Measurements from ENCODE around the gene CTDSP1. TPM values are rescaled to one million over a fixed set of nuclear protein-coding genes. Genes with fewer than 3 reads are reported as not detected.

CTDSP1 gene
- polyA plus RNA-seq, 10 donors = 77.9 to 102 (median 90.3) TPM

DNA sequence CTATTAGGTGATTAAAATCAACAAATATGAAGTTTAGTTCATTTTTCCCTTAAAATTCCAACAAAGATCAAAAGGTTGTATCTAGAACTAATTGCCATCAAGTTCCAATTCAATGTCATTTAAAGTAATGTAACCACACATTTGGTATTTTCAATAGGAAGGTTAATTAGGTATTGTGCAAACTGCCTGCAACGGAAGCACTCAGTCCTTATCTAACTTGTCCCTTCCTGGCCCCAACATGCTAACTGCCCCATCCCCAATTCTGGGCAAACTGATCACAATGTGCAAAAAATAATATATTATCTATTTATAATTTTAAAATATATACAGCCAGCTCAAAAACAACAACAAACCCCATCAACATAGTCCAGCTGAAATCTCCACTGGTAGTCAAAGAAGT is 52.4 kb downstream of the CTDSP1 start:
- DNase-seq = no peak

Other genes with a start within 250 kb of the CTDSP1 start
- gene CXCR1, start 232.9 kb upstream of the CTDSP1 start, polyA plus RNA-seq (ENCODE audit: insufficient read length in 10 of 10) = under 1 TPM in 5 of 10 donors, not detected in 5; 0.07 to 0.18 (median 0.09) TPM
- gene ARPC2, start 182.7 kb upstream of the CTDSP1 start, polyA plus RNA-seq (ENCODE audit: insufficient read length in 10 of 10) = 100 to 1,000 TPM; 208 to 261 (median 235) TPM
- 1 to 10 TPM; 1.4 to 3.2 (median 2.0) TPM for gene GPBAR1, start 138.9 kb upstream of the CTDSP1 start, polyA plus RNA-seq (ENCODE audit: insufficient read length in 10 of 10)
- gene AAMP, start 129.7 kb upstream of the CTDSP1 start, polyA plus RNA-seq (ENCODE audit: insufficient read length in 10 of 10) = 100 to 1,000 TPM in 1 of 10 donors, 10 to 100 TPM in 9; 70.4 to 105 (median 83.8) TPM
- gene PNKD, start 129.3 kb upstream of the CTDSP1 start, polyA plus RNA-seq (ENCODE audit: insufficient read length in 10 of 10) = 10 to 100 TPM; 40.3 to 56.1 (median 44.9) TPM
- 100 to 1,000 TPM in 3 of 10 donors, 10 to 100 TPM in 7; 71.2 to 109 (median 96.1) TPM for gene TMBIM1, start 107.4 kb upstream of the CTDSP1 start, polyA plus RNA-seq (ENCODE audit: insufficient read length in 10 of 10)
- gene CATIP, start 43.0 kb upstream of the CTDSP1 start, polyA plus RNA-seq (ENCODE audit: insufficient read length in 10 of 10) = under 1 TPM in 2 of 10 donors, not detected in 8; 0.09 to 0.12 TPM
- 1 to 10 TPM in 2 of 10 donors, under 1 TPM in 8; 0.29 to 1.6 (median 0.75) TPM for gene SLC11A1, start 17.6 kb upstream of the CTDSP1 start, polyA plus RNA-seq (ENCODE audit: insufficient read length in 10 of 10)
- gene VIL1, start 19.3 kb downstream of the CTDSP1 start, polyA plus RNA-seq (ENCODE audit: insufficient read length in 10 of 10) = under 1 TPM in 8 of 10 donors, not detected in 2; 0.04 to 0.39 (median 0.11) TPM
- gene USP37, start 168.5 kb downstream of the CTDSP1 start, polyA plus RNA-seq (ENCODE audit: insufficient read length in 10 of 10) = 10 to 100 TPM in 6 of 10 donors, 1 to 10 TPM in 4; 7.7 to 13.1 (median 10.9) TPM
- 10 to 100 TPM; 29.2 to 45.1 (median 37.3) TPM for gene CNOT9, start 169.0 kb downstream of the CTDSP1 start, polyA plus RNA-seq (ENCODE audit: insufficient read length in 10 of 10)
- gene PLCD4, start 208.0 kb downstream of the CTDSP1 start, polyA plus RNA-seq (ENCODE audit: insufficient read length in 10 of 10) = 10 to 100 TPM; 16.7 to 52.3 (median 40.0) TPM

Data from muscle of back (tissue), 11 donors.